OCI-M2 (cell line): ENCODE measurements around the gene ERBB4.
"Not testable (repeated sequence)": the region's sequence is repeated elsewhere in the genome, so short reads cannot be mapped to it uniquely, and the experiment has no call there.

Source experiments
- DNase-seq: peaks from one replicate; lab custom pipeline; 2025; ENCODE audit not compliant: unreplicated experiment; lab: John Stamatoyannopoulos, UW

ERBB4 gene

DNA sequence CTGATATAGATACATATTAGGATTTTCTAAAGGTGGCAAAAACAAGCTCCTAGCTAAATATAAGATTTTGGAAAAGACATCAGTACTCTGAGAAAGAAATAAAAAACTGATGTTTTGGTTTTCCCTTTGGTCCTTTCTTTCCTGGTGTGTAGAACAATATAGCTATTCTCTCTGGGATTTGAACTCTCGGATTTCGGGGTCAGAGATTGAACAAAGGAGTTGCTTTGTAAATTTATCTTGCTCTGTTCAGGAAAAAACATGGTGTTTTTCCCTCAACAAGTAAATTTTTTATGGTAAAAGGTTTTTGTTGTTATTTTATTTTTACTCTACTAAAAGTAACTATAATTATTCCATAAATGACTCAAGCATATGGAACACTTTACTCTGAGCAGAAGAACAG is 889.3 kb downstream of the ERBB4 start:
- DNase-seq = no peak

DNA sequence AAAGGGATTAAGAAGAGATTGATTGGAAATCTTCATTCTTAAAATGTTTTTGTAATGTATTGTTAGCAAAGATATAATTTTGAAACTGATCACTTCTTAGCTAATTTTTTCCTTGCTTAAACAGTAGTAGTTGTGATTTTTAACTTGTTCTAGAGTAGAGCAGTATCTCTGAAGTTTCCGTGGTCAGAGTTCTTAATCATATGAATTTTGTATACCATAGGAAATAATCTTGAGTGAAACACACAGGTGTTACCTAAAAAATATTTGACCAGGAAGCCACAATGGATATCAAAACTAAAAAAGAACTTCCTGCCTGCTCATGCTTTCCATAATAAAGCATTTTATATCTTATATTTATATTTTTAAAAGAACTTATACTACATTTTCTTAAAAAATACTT is 907.1 kb downstream of the ERBB4 start:
- no peak for DNase-seq

DNA sequence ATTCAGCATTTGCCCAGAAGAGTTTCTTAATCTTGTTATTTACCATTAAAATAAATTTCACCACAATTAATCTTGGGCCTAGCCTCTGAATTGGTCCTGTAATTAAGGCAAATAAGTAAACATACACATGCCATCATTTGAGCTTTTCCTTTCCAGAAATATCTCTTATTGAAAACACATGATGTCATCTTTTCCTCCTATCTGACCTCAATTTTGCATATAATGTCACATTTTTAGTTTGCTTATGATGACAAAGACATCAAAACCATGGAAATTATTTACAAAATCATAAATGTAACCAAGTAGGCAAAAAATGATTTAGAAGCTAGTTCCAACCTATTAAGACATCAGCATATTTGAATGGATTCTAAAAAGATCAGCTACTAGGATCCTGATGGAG is 915.5 kb downstream of the ERBB4 start:
- no peak for DNase-seq

- no peak for DNase-seq
Measured at GRCh38 chr2:211620986-211621385, 917.6 kb downstream of the ERBB4 start.

- DNase-seq = no peak
Measured at GRCh38 chr2:211617803-211618202, 920.8 kb downstream of the ERBB4 start.

GRCh38 chr2:211611621-211612020 is 927.0 kb downstream of the ERBB4 start:
- DNase-seq = no peak

DNA sequence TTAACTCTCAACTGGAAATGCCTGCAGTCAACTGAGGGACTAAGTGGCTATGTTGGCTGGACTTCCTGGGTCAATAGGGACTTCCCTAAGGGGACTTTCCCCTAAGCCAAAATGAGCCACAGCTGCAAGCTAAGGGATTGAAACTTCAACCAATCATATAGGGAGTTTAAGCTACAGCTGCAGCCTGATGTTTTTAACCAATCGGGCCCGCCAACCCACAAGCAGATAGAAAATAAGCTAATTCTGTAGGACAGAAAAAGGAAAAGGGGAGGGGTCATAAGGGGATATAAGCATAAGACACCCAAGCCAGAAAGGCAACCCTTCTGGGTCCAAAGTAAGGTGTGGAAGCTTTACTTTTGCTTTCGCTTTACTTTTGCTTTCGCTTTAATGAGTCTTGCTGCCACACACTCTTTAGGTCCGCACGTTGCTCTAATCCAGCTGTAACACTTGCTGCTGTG is 927.5 kb downstream of the ERBB4 start:
- DNase-seq = peak; percentile 23

DNA sequence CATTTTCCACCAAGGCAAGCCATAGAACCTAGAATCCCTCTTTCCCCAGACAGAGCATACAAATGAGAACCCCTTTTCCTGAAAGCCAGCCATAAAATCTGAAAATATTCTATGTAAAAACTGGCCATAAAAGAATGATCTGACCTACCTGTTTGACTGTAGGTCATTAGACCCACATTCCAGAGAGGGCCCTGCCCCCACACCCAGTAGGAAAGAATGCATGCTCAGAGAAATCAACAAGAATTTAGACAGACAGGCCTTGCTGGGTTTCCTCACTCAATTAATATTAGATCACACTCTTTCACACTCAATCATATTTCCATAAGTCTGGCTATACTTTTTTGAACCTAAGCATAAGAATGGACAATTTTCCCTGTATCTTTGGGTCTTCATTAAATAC is 929.5 kb downstream of the ERBB4 start:
- DNase-seq = no peak

DNA sequence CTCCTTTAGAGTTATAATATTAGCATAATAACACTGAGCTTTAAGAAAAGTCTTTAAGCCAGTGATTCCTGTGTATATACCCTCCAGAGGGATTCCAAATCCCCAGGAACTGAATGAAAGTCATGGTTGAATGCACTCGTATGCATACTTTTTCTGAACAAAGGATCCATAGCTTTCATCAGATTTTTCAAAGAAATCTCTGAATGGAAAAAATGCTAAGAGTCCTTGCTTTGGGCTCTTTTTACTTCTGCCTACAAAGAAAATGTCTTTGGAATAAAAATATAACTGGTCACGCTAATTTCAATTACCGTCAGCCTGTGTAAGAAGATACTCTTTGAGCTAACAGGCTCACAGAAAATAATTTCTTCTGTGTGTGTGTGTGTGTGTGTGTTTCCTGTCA is 939.5 kb downstream of the ERBB4 start:
- no peak for DNase-seq

DNA sequence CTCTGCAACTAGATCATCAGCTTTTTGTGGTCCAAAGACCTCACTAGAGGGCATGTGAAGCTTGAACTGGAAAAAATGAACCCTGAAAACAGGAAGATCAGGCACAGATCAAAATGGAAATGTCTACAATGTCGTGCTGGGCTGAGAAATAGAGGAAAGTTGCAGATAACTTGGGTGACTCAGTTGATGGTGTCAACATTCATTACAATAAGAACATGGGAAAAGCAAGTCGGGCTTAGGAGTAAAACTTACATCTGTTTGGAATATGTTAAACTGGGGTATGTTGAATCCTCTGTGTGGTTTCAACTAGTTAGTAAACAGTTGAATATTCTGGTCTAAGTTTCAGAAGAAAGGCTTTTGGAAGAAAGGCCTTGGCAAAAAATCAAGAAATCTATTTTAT is 940.4 kb downstream of the ERBB4 start:
- no peak for DNase-seq

DNA sequence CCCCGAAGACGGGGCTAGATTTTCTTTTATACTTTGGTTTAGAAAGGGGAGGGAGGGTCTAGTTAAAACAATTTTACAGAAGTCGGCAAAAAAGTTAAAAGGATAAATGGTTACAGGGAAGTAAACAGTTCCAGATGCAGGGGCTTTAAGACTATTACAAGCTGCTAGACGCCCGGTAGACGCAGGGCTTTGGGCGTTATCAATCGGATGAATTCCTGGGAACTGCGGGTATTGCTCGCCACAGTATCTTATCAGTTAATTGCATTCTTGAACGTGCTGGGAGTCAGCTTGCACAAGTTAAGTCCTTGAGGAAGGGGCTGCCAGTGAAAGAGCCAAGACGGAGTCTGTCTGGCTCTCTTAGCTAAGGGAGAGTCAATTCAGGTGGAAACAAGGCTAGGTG is 946.6 kb downstream of the ERBB4 start:
- not testable (repeated sequence) for DNase-seq

GRCh38 chr2:211591426-211591825 is 947.2 kb downstream of the ERBB4 start:
- DNase-seq = no peak

GRCh38 chr2:211568439-211568838 is 970.2 kb downstream of the ERBB4 start:
- DNase-seq = no peak

- DNase-seq = no peak
Measured at GRCh38 chr2:211564441-211564840, 974.2 kb downstream of the ERBB4 start.

DNA sequence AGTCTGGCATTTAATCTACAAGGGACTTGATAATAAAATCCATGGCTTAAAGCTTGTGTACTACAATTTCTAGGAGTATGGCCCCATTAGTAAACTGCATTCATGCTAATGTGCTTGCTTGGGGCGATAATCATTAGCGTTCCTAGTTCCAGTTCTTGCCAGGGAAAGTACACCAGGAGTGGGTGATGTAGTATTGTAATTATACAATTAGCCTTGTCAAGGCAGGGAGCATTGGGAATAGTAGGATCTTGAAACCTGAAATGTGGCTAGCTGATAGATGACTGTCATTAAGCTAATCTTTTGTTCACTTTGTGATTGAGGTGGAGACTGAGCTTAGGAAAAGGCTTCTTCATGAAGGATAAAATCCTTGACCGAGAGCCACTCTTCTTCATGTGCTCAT is 993.0 kb downstream of the ERBB4 start:
- no peak for DNase-seq

DNA sequence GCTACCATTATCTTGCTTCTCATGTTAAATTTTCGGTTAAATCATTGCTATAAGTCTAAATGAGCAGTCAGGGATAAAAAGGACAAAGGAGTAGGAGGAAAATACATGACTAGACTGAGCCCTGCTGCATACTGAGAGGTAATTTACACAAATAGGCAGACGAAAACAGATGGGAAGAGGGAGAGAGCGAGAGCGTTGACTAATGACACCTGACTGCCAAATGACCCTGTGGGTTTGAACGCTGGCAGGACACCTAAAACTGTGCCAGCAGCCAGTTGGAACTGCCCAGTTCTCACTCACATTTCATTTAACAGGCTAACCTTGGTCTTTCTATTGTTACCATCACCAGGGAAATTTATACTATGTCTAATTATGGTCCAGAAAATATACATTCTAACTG is 1004.0 kb downstream of the ERBB4 start:
- DNase-seq = no peak

GRCh38 chr2:211524248-211524647 is 1014.4 kb downstream of the ERBB4 start:
- not testable (repeated sequence) for DNase-seq

- DNase-seq = no peak
Measured at GRCh38 chr2:211516537-211516936, 1022.1 kb downstream of the ERBB4 start.

DNA sequence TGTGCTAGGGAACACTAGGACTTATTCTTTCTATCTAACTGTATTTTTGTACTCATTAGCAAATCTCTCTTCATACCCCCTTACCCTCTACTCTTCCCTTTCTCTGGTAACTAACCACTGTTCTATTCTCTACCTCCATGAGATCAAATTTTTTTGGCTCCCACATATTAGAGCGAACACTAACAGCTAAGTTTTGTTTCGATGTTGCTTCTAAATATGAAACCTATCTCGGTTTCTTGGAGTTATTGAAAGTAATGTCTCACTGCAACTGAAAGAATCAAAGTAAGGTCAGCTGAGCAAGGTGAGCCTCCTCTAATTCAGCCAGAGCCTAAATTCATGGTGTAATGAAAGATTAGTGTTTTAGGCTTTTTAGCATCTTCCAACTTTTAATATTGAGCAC is 1024.6 kb downstream of the ERBB4 start:
- DNase-seq = no peak

DNA sequence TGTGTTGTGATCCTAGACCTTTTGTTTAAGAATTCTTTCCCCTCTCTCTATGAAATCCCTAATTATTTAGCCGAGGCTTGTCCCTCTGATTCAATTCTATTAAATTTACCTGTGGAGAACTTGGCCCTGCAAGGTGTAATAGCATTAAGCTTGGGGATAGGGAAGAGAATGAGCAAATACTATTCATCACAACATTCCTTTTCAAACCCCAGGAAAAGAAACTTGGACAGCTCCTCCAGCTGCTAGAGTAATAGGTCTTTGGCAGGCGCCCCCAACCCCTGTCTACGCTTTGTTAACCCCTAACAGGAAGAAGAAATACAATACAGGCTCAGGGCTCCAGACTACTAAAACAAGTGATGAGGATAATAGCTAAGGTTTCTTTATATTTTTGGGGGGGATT is 1025.2 kb downstream of the ERBB4 start:
- no peak for DNase-seq

DNA sequence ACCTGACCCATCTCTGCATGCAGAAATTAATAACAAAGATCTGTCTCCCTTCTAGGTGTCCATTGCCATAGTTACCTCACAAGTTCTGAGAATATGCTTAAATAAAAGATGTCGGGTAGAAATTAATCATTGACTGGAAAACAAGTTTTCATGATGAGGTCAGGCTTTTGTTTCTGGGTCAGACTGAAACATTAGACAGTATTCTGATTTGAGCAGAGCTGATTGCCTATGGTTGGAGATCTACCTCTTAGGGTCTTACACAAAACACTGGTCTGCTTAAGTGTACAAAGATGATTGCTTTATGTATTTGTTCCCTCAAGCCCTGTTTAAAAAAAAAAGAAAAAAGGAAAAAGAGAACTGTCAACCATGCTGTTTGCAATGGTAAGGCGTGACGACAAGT is 1025.8 kb downstream of the ERBB4 start:
- no peak for DNase-seq

- DNase-seq = no peak
Measured at GRCh38 chr2:211503856-211504255, 1034.7 kb downstream of the ERBB4 start.

DNA sequence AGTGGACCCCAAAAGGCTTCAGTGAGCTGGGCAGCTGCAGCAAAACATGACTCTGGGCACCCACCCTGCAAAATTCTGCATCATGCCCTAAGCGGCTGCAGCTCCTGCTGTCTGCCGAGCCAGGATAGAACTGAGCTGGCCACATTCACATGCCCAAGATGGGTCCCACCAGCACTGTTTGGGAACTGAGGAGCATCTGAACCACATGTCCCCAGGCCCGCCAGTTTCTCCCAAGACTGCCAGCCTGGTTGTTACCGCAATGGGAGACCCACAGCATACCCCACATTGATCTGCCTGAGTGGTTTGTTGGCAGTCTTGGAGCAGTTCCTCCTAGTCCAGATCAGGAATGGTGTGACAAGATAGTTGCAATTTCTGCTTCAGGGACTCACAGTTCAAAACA is 1035.4 kb downstream of the ERBB4 start:
- no peak for DNase-seq
